Suppressor macrophage treated with lipopolysaccharide for 4 hours (primary cell): ENCODE measurements around the gene BLVRB.
"Not testable (repeated sequence)": the region's sequence is repeated elsewhere in the genome, so short reads cannot be mapped to it uniquely, and the experiment has no call there.

Experiments used
- DNase-seq: peaks from one replicate; pipeline ENCODE4 v3.0.0-alpha.2; 2020

Gene BLVRB

GRCh38 chr19:40445780-40446262 is 19.7 kb downstream of the BLVRB start:
- DNase-seq: no peak

- DNase-seq: no peak
Measured at GRCh38 chr19:40444825-40445312, 20.7 kb downstream of the BLVRB start.

GRCh38 chr19:40444000-40444824 is 21.3 kb downstream of the BLVRB start, which contains the start of gene SERTAD3:
Gene SERTAD3, minus strand, starts transcription at chr19:40444335. Its CDS starts 2,255 bp downstream, at chr19:40442080.
- peak; percentile 99 for DNase-seq

- peak; percentile 100 for DNase-seq
Measured at GRCh38 chr19:40443131-40443999, 22.2 kb downstream of the BLVRB start.

- DNase-seq: no peak
Measured at GRCh38 chr19:40442328-40443130, 23.0 kb downstream of the BLVRB start.

- no peak for DNase-seq
Measured at GRCh38 chr19:40441719-40442253, 23.8 kb downstream of the BLVRB start.

- no peak for DNase-seq
Measured at GRCh38 chr19:40438284-40438683, 27.3 kb downstream of the BLVRB start.

- DNase-seq: peak; percentile 96
Measured at GRCh38 chr19:40433391-40434216, 31.9 kb downstream of the BLVRB start.

- not testable (repeated sequence) for DNase-seq
Measured at GRCh38 chr19:40432760-40433159, 32.8 kb downstream of the BLVRB start.

GRCh38 chr19:40431698-40432097 is 33.8 kb downstream of the BLVRB start:
- DNase-seq: no peak

GRCh38 chr19:40430242-40430641 is 35.3 kb downstream of the BLVRB start:
- DNase-seq: not testable (repeated sequence)

GRCh38 chr19:40428197-40428596 is 37.3 kb downstream of the BLVRB start:
- not testable (repeated sequence) for DNase-seq

GRCh38 chr19:40425450-40426287 is 39.9 kb downstream of the BLVRB start, which contains the start of gene SERTAD1:
Gene SERTAD1, minus strand, starts transcription at chr19:40425992. Its CDS starts 2,446 bp downstream, at chr19:40423546.
- DNase-seq: peak; percentile 100

- no peak for DNase-seq
Measured at GRCh38 chr19:40424637-40425449, 40.7 kb downstream of the BLVRB start.

GRCh38 chr19:40423938-40424337 is 41.6 kb downstream of the BLVRB start:
- DNase-seq: no peak

GRCh38 chr19:40422748-40423566 is 42.6 kb downstream of the BLVRB start:
- DNase-seq: no peak

- no peak for DNase-seq
Measured at GRCh38 chr19:40421993-40422747, 43.4 kb downstream of the BLVRB start.
